ENCODE measurements around the gene ZEB1.
"Not testable (repeated sequence)": the region's sequence is repeated elsewhere in the genome, so short reads cannot be mapped to it uniquely, and the experiment has no call there.

Gene ZEB1

DNA sequence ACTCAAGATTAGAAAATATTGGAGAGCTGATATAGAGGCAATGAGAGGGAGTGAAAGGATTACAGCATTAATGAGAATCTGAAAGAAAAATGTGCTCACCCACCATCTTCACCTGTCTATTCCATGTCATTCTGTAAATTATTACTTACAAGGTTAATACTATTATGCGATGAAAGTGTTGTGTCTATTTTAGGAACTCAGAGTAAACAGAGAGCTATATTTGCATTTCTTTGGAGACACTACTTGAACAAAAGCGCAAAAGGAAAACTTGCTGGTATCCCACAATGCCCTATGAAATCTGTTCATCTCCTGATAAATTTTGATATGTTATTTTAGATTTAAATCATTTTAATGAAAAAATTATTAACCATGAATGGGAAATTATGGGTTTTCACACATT is 196.1 kb downstream of the ZEB1 start:
- DNase-seq: no peak

GRCh38 chr10:31515819-31516402 is 196.9 kb downstream of the ZEB1 start:
- DNase-seq: no peak

DNA sequence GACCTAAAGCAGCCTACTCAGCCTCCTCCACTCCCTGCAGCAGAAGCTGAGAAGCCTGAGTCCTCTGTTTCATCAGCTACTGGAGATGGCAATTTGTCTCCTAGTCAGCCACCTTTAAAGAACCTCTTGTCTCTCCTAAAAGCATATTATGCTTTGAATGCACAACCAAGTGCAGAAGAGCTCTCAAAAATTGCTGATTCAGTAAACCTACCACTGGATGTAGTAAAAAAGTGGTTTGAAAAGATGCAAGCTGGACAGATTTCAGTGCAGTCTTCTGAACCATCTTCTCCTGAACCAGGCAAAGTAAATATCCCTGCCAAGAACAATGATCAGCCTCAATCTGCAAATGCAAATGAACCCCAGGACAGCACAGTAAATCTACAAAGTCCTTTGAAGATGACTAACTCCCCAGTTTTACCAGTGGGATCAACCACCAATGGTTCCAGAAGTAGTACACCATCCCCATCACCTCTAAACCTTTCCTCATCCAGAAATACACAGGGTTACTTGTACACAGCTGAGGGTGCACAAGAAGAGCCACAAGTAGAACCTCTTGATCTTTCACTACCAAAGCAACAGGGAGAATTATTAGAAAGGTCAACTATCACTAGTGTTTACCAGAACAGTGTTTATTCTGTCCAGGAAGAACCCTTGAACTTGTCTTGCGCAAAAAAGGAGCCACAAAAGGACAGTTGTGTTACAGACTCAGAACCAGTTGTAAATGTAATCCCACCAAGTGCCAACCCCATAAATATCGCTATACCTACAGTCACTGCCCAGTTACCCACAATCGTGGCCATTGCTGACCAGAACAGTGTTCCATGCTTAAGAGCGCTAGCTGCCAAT is 202.2 kb downstream of the ZEB1 start:
- DNase-seq: no peak

DNA sequence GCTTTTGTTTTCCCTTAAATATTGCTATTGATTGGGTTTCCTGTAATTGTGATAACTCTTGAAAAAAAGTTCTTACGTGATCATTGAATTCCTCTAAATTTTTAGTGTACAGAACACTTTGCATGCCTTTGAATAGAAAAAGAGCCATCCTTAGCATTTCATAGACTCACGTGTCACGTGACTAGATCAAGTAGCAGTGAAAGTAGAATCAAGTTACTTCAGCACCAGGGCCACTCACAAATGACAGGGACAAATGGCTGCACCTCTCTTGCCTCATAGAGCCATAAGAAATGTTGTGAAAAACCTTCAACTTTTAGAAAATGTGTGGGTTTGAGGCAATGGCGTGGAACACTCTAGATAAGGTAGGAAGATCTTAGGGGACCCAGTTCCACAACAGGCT is 203.8 kb downstream of the ZEB1 start:
- no peak for DNase-seq

DNA sequence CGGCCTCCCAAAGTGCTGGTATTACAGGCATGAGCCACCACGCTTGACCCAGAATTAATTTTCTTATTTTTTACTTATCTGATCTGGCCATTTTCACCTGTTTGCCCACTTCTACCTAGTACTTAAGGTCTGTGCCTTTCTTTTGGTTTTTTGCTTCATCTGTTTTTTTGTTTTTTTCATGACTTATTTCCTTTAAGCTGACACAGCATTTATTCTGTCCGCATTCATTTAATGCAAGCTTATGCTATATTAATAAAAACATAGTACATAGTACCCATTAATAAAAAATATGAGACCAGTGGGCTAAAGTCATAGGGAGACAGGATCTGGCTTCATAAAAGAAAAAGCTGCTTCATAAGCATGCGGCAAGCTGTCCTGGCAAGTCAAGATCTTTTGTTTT is 205.4 kb downstream of the ZEB1 start:
- no peak for DNase-seq

DNA sequence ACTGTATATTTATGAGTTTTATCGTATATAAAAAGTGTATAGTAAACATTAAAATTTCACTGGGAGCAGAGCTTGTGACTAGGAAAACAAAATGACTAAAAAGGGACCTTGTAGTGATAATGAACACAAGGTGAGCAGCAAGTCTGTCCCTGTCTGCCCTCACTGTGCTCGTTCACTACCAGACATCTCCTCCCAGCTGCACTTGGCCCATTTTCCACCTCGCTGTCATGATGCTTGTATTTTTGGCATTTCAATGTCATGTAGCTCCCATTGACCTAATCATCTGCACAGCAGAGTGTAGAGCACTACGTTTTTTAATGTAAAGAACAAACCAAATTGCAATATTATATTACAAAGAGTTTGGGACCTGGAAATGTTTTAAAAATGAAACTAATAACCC is 207.2 kb downstream of the ZEB1 start:
- DNase-seq: no peak

- no peak for DNase-seq
Measured at GRCh38 chr10:31526681-31527080, 207.7 kb downstream of the ZEB1 start.

- no peak for DNase-seq
Measured at GRCh38 chr10:31528831-31529230, 209.8 kb downstream of the ZEB1 start.

DNA sequence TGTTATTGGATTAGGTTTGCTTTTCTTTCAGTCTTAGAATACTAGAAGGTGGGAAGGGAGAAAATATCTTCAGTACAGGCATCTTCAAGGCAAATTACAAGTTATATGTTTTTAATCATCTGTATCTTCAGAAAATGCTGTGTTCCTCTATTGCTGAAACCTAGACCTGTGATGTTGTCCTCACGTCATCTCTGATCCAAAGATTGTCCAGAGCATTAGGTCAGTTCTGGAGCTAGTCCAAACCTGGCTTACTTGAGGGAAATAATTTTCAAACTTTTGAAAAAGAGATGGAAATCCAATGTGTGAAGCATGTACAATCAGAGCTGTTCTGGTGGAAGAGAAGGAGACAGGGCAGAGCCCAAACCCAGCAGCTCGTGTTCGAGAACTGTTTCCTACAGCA is 217.3 kb downstream of the ZEB1 start:
- DNase-seq: no peak

- no peak for DNase-seq
Measured at GRCh38 chr10:31549896-31550295, 230.9 kb downstream of the ZEB1 start.

DNA sequence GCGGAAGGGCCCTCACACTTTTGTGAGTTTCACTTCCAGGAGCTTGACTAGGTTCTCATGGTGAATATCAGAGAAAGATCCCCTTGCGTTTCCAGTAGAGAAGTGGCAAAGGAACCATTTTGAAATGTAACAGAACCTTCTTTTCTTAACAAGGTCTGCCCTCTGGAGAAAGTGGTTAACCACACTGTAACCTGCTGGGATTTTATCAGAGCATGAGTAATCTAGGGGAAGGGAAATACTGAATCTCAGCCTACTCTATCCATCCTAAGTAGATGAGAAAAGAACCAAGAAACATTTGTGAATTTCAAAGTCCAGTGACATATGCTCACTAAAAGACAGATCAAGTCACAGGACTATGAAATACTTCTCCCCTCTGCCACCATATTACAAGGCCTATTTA is 235.5 kb downstream of the ZEB1 start:
- DNase-seq: no peak

GRCh38 chr10:31557854-31558253 is 238.8 kb downstream of the ZEB1 start:
- no peak for DNase-seq

DNA sequence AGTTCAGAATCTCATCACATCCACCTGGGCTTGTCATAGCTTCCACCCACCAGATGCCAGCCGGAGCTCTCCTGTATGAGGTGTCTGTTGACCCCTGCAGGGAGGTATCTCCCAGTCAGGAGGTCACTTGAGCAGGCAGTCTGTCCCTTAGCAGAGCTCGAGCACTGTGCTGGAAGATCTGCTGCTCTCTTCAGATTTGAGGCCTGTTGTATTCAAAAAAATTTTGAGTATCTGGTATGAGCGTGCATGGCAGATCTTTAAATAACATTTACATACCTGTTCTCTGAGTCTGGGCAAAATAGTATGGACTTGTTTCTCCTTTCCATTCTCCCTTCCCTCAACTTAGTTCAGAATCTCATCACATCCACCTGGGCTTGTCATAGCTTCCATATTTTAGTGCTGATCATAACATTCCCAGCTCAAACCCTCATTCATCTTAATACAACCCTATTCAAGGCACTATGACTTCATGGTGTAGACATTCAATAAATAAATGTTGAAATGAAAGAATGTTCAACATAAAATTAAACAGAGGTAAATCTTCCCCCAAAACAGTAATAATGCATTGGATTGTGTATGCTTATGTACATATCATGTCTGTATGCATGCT is 249.3 kb downstream of the ZEB1 start:
- not testable (repeated sequence) for DNase-seq

GRCh38 chr10:31574577-31574976 is 255.6 kb downstream of the ZEB1 start:
- DNase-seq: no peak

DNA sequence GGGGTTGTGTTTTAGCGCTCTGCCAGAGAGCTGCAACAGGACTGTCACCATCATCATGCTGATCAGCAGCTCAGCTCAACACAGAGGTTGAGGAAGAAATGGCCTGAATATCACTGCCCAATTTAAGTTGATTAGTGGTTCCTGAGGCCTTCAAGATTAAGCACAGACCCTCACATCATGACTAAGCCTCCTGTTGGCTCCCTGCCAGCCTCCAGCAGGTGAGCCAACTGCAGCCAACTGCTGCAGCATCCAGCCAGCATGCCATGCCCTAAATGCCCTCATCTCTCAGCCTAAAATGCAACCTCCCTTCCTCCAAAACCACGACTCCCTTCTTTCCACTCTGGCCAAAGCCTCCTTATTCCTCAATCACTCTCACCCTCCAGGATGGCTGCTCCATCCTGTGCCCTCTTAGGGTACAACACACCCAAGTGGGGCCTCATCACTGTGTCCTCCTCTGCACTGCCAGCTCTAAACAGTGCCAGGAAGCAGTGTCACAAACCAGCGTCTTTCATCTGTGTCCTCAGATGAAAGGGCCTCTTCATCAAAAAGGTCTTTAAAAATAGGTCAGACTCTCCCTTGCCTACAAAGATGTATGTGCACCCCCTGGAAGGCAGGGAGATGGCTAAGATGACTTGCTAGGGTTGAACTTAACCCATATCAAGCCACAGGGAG is 259.3 kb downstream of the ZEB1 start:
- DNase-seq: no peak

GRCh38 chr10:31578951-31579350 is 259.9 kb downstream of the ZEB1 start:
- DNase-seq: no peak
